Measurements from ENCODE around the gene PHACTR1. TPM values are rescaled to one million over a fixed set of nuclear protein-coding genes. Genes with fewer than 3 reads are reported as not detected.

PHACTR1 gene
- total and polyA plus RNA-seq, 2 experiments from 2014 or later, result 0.65 to 3.2 TPM

- in situ Hi-C loops (cut with MboI), result loop anchor here (10.0 to 25.0 kb wide), 3 partner anchors 245 to 1278 kb away; no protein-coding TSS in a partner anchor
Observed at GRCh38 chr6:12890171-12890790, 173.7 kb downstream of the PHACTR1 start.

GRCh38 chr6:12891595-12891994 lies 175.0 kb downstream of the PHACTR1 start:
- Histone ChIP-seq H3K4me3 (no peak overlapping the region), H4K20me1 (ENCODE audit: insufficient read depth) (no peaks in the 10 kb centered on the region), H3K9ac (no peak overlapping the region), H2AFZ (no peak overlapping the region), H3K79me2 (ENCODE audit: insufficient read depth) (no peaks in the 10 kb centered on the region), H3K36me3 (ENCODE audit: low read depth) (no peaks in the 10 kb centered on the region), H3K27me3 (replicated peaks; ENCODE audit: insufficient read depth) (no peaks in the 10 kb centered on the region), H3F3A (ENCODE audit: insufficient read depth) (no peaks in the 10 kb centered on the region), H3K4me2 (ENCODE audit: unreplicated experiment) (no peak overlapping the region), H3K9me2 (ENCODE audit: insufficient read depth) (no peaks in the 10 kb centered on the region), H3K27ac (no peak overlapping the region), H3K4me1 (ENCODE audit: insufficient read depth) (no peaks in the 10 kb centered on the region), H3K9me3 (ENCODE audit: low read depth) (no peaks in the 10 kb centered on the region)
- in situ Hi-C loops (cut with MboI), result loop anchor here (10.0 to 25.0 kb wide), 3 partner anchors 247 to 1279 kb away; no protein-coding TSS in a partner anchor
- WGBS, 2 experiments (ENCODE audit: low coverage in 1 of 2, low lambda C conversion rate in 2 of 2, missing lambda C conversion rate in 2 of 2), result 71 to 73% methylated on average over 1 of the region's 1 CpG
- TF ChIP-seq EZH2phosphoT487 (IDR thresholded peaks at IDR 0.05; ENCODE audit: insufficient read depth, low read depth) (no peak), EZH2 (IDR thresholded peaks at IDR 0.05; ENCODE audit: insufficient read depth, poor library complexity, severe bottlenecking) (no peak)
- DNase-seq, result no peak

More at GRCh38 chr6:12890171-12890790, 173.7 kb downstream of the PHACTR1 start:
- TF ChIP-seq EZH2 (IDR thresholded peaks at IDR 0.05; ENCODE audit: insufficient read depth, poor library complexity, severe bottlenecking) (no peak), EZH2phosphoT487 (IDR thresholded peaks at IDR 0.05; ENCODE audit: insufficient read depth, low read depth) (no peak)
- Histone ChIP-seq H3K4me3 (no peak overlapping the region), H3K36me3 (ENCODE audit: low read depth) (no peaks in the 10 kb centered on the region), H3K4me2 (ENCODE audit: unreplicated experiment) (no peak overlapping the region), H3K9ac (no peak overlapping the region), H3K27ac (no peak overlapping the region), H3K79me2 (ENCODE audit: insufficient read depth) (no peaks in the 10 kb centered on the region), H3K4me1 (ENCODE audit: insufficient read depth) (no peaks in the 10 kb centered on the region), H4K20me1 (ENCODE audit: insufficient read depth) (no peaks in the 10 kb centered on the region), H2AFZ (no peak overlapping the region), H3K9me2 (ENCODE audit: insufficient read depth) (no peaks in the 10 kb centered on the region), H3K9me3 (ENCODE audit: low read depth) (no peaks in the 10 kb centered on the region), H3K27me3 (replicated peaks; ENCODE audit: insufficient read depth) (no peaks in the 10 kb centered on the region), H3F3A (ENCODE audit: insufficient read depth) (no peaks in the 10 kb centered on the region)
- DNase-seq, result no peak
- WGBS, 2 experiments (ENCODE audit: low coverage in 1 of 2, low lambda C conversion rate in 2 of 2, missing lambda C conversion rate in 2 of 2), result 91 to 93% methylated on average over 9 of the region's 9 CpGs

GRCh38 chr6:12892151-12892550 lies 175.6 kb downstream of the PHACTR1 start:
- H3K36me3 ChIP-seq (ENCODE audit: low read depth), result no peaks in the 10 kb centered on the region
- no peaks in the 10 kb centered on the region for H3K27me3 ChIP-seq (replicated peaks; ENCODE audit: insufficient read depth)
- no peaks in the 10 kb centered on the region for H3K9me3 ChIP-seq (ENCODE audit: low read depth)
- H3K4me3 ChIP-seq, result no peak overlapping the region
- in situ Hi-C loops (cut with MboI), result loop anchor here (10.0 to 25.0 kb wide), 3 partner anchors 247 to 1280 kb away; no protein-coding TSS in a partner anchor
- no peaks in the 10 kb centered on the region for H3K79me2 ChIP-seq (ENCODE audit: insufficient read depth)
- DNase-seq, result no peak
- H3K4me2 ChIP-seq (ENCODE audit: unreplicated experiment), result no peak overlapping the region
- no peak overlapping the region for H3K9ac ChIP-seq
- no peaks in the 10 kb centered on the region for H3F3A ChIP-seq (ENCODE audit: insufficient read depth)
- 50 to 53% methylated on average over 4 of the region's 4 CpGs for WGBS, 2 experiments (ENCODE audit: low coverage in 1 of 2, low lambda C conversion rate in 2 of 2, missing lambda C conversion rate in 2 of 2)
- no peak overlapping the region for H2AFZ ChIP-seq
- no peak overlapping the region for H3K27ac ChIP-seq
- TF ChIP-seq EZH2 (IDR thresholded peaks at IDR 0.05; ENCODE audit: insufficient read depth, poor library complexity, severe bottlenecking), result no peak
- TF ChIP-seq EZH2phosphoT487 (IDR thresholded peaks at IDR 0.05; ENCODE audit: insufficient read depth, low read depth), result no peak
- no peaks in the 10 kb centered on the region for H3K9me2 ChIP-seq (ENCODE audit: insufficient read depth)
- no peaks in the 10 kb centered on the region for H3K4me1 ChIP-seq (ENCODE audit: insufficient read depth)
- no peaks in the 10 kb centered on the region for H4K20me1 ChIP-seq (ENCODE audit: insufficient read depth)

GRCh38 chr6:12893036-12893435 lies 176.5 kb downstream of the PHACTR1 start:
- Histone ChIP-seq H3K4me2 (ENCODE audit: unreplicated experiment) (no peak overlapping the region), H3K9me2 (ENCODE audit: insufficient read depth) (no peaks in the 10 kb centered on the region), H3K36me3 (ENCODE audit: low read depth) (no peaks in the 10 kb centered on the region), H3K9me3 (ENCODE audit: low read depth) (no peaks in the 10 kb centered on the region), H3F3A (ENCODE audit: insufficient read depth) (no peaks in the 10 kb centered on the region), H3K79me2 (ENCODE audit: insufficient read depth) (no peaks in the 10 kb centered on the region), H3K27ac (no peak overlapping the region), H3K4me3 (no peak overlapping the region), H3K27me3 (replicated peaks; ENCODE audit: insufficient read depth) (no peaks in the 10 kb centered on the region), H4K20me1 (ENCODE audit: insufficient read depth) (no peaks in the 10 kb centered on the region), H2AFZ (no peak overlapping the region), H3K4me1 (ENCODE audit: insufficient read depth) (no peaks in the 10 kb centered on the region), H3K9ac (no peak overlapping the region)
- no peak for TF ChIP-seq EZH2 (IDR thresholded peaks at IDR 0.05; ENCODE audit: insufficient read depth, poor library complexity, severe bottlenecking)
- TF ChIP-seq EZH2phosphoT487 (IDR thresholded peaks at IDR 0.05; ENCODE audit: insufficient read depth, low read depth), result no peak
- in situ Hi-C loops (cut with MboI), result loop anchor here (10.0 to 25.0 kb wide), 3 partner anchors 248 to 1281 kb away; no protein-coding TSS in a partner anchor
- WGBS, 2 experiments (ENCODE audit: low coverage in 1 of 2, low lambda C conversion rate in 2 of 2, missing lambda C conversion rate in 2 of 2), result 94% methylated on average over 4 of the region's 4 CpGs
- DNase-seq, result no peak

All from GM23248 (cell line).